Upper lobe of left lung (tissue), 4 donors: ENCODE data around the gene ZNF778.

Experiments used
- POLR2A ChIP-seq, 4 donors: fragments of 450-650 bp; IDR thresholded peaks; one replicate each; pipeline ENCODE4 v1.5.1; 2016 to 2017; ENCODE audit warnings: antibody characterized with exemption in 4 of 4, mild to moderate bottlenecking in 2 of 4
- POLR2AphosphoS5 ChIP-seq, 2 donors: sonication (generic); formaldehyde crosslinking; IDR thresholded peaks; one replicate each; pipeline ENCODE4 v1.5.1; 2017; ENCODE audit warnings: antibody characterized with exemption in 2 of 2
- TF ChIP-seq, protein P1 (sequence below), 6 experiments: fragments of 450-650 bp in 4 of 6; fragments of 200-600 bp in 2 of 6; sonication (generic) in 2 of 6; IDR thresholded peaks; one replicate each; pipeline ENCODE4 v1.5.1; 2016 to 2019; ENCODE audit warnings: antibody characterized with exemption in 6 of 6

DNA sequence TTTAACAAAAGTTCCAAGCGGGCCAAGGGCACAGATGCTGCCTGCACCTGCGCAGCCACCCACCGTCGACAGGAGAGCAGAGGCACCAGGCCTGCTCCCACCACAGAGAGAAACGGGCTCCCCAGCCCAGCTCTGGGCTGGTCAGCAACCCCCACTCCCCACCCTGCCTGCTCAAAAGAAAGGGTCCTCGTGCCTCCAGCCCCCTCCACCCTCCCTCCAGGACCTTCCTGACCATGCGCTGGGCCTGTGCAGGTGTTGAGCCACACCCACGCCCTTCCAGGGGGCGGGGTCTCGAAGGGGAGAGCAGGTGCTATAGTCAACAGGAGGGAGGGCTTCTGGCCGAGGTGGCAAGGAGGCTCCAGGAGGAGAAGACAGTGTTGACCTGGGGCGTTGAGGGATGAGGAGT lies 25.3 kb downstream of the ZNF778 start:
- TF ChIP-seq POLR2A (IDR thresholded peaks at IDR 0.05): no peak
- TF ChIP-seq, protein P1, sequence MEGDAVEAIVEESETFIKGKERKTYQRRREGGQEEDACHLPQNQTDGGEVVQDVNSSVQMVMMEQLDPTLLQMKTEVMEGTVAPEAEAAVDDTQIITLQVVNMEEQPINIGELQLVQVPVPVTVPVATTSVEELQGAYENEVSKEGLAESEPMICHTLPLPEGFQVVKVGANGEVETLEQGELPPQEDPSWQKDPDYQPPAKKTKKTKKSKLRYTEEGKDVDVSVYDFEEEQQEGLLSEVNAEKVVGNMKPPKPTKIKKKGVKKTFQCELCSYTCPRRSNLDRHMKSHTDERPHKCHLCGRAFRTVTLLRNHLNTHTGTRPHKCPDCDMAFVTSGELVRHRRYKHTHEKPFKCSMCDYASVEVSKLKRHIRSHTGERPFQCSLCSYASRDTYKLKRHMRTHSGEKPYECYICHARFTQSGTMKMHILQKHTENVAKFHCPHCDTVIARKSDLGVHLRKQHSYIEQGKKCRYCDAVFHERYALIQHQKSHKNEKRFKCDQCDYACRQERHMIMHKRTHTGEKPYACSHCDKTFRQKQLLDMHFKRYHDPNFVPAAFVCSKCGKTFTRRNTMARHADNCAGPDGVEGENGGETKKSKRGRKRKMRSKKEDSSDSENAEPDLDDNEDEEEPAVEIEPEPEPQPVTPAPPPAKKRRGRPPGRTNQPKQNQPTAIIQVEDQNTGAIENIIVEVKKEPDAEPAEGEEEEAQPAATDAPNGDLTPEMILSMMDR (IDR thresholded peaks at IDR 0.05): no peak
- no peak for TF ChIP-seq POLR2AphosphoS5 (IDR thresholded peaks at IDR 0.05)
